Hematopoietic multipotent progenitor cell treated with erythropoietin and hydrocortisone succinate and interleukin-3 and kit ligand, for 8 days (in vitro differentiated cells): ENCODE data around the gene TAGLN.
"Not testable (repeated sequence)": the region's sequence is repeated elsewhere in the genome, so short reads cannot be mapped to it uniquely, and the experiment has no call there.

ENCODE experiments used
- DNase-seq: peaks from one replicate; pipeline ENCODE4 v3.0.0-alpha.2; 2015

Gene TAGLN

GRCh38 chr11:117181586-117182550 lies 17.3 kb upstream of the TAGLN start:
- no peak for DNase-seq

DNA sequence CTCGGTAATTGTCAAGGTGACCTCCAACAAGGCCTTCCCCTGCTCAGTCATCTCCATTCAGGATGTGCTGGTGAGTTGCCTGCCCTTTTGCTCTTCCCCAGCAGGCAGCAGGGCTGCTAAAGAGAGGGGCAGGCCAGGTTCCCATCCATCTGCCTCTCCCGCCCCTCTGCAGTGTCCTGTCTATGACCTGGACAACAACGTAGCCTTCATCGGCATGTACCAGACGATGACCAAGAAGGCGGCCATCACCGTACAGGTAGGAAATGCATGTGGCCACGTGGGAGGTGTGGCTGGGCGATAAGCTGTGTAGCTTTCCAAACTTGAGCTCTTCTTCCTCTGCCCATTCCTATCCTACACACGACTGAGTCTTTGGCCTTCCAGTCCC lies 16.6 kb upstream of the TAGLN start:
- DNase-seq = no peak

- not testable (repeated sequence) for DNase-seq
Measured at GRCh38 chr11:117183178-117183577, 16.0 kb upstream of the TAGLN start.

DNA sequence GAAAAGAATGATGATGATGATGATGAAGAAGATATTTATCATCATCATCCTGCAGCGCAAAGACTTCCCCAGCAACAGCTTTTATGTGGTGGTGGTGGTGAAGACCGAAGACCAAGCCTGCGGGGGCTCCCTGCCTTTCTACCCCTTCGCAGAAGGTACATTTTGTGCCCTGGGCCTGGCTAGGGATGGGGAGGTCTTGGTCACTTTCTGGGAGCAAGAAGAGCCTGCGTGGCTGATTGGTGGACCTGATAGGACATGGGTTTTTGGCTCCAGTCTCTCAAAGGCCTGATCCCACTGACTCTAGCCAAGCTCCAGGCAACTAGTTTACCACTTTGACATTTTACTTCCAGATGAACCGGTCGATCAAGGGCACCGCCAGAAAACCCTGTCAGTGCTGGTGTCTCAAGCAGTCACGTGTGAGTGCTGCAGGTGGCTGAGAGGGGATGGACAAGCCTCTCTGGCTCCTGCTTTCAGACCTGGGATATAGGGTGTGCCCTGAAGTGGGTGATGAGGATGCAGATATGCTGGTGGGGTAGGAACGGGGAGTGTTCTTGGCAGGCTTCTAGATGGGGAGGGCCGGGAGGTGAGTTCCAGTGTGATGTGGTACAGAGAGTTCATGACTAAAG lies 15.3 kb upstream of the TAGLN start:
- DNase-seq = no peak

DNA sequence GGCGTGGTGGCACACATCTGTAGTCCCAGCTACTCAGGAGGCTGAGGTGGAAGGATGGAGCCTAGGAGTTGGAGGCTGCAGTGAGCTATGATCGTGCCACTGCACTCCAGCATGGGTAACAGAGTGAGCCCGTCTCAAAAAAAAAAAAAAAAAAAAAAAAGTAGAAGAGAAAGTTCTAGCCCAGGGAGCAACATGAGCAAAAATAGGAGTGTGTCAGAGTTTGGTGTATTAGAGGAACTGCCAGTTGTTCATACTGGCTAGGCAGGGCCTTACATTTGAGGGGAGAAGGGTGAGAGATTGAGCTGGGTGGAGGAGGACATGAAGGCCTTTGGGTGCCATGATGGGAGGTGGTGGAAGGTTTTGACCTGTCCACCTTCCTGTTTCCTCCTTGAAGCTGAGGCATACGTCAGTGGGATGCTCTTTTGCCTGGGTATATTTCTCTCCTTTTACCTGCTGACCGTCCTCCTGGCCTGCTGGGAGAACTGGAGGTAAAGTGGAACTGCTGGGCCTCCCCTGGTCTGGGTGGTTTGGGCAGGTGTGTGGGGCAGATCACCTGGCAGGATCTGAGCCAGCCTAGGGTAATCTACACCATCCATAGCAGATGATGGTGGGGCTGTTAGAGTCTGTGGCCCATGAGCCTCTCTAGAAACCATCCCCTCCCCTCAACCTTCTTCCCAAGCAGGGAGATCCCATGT lies 13.3 kb upstream of the TAGLN start:
- no peak for DNase-seq

DNA sequence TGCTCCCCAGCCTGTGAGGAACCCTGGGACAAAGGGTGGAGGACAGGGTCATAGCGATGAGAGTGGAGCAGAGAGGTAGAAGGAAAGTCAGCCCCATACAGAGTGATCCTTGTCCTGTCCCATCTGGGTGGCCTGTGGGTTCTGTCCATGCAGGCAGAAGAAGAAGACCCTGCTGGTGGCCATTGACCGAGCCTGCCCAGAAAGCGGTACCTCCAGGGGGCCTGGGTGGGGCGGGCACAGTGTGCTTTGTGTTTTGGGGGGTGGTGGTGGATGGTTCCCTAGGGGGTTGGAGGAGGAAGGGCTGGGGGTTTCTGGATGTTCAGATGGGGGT lies 12.8 kb upstream of the TAGLN start:
- no peak for DNase-seq

DNA sequence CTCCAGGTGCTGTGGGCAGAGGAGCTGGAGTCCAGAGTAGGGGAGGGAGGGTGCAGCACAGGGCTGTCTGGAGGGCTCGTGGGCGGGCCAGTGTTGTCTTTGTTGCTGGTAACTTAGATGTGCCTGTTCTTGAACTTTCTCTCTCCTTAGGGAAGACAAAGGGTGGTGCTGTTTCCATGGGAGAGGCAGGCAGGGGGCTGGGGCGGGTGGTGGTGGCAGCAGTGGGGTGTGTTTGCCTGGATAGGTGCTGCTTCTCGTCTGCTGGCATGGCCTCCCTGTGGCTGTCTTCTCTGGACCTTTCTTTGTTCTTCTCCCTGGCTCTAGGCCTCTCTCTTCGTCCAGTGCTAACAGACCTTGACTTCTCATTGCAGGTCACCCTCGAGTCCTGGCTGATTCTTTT lies 12.2 kb upstream of the TAGLN start:
- no peak for DNase-seq

DNA sequence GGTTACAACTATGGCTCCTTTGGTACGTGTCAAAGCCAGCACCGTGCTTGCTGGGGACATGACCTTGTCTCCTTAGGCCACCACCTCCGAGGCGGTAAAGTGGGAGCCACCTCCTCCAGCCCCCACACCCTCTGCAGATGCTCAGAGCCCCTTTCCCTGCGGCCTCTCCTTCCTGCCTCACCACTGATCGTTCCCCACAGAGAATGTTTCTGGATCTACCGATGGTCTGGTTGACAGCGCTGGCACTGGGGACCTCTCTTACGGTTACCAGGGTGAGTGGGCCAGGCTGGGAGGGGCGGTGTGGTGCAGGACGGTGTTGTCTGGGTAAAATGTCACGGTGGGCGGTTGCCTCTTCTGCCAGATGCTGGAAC lies 11.8 kb upstream of the TAGLN start:
- DNase-seq = no peak

DNA sequence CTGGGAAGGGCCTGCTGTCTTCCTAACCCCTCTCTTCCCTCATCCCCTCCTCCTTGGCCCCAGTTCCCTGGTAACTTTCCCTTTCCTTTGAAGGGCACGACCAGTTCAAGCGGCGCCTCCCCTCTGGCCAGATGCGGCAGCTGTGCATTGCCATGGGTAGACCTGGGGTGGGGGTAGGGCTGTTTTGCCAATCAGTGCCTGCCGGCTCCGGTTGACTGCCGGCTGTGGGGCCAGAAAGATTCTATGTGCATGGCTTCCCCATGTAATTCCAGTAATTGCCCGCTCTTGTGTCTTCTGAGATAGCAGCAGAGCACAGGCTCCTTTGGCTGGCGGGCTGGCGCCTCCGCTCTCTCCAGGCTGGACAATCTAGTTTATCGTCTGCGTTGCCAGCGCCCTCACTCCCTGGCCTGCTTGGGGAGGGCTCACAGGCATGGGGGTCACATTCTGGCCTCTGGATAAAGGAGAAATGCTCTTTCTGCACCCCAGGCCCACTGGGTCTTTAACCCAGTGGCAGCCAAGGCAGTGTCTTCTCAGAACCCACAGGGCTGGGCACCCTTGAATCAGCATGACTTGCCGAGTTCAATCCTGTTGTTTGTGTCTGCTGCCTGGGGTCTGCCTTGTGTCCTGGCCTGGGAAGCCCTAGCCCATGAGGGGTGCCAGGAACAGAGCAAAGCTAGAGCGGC lies 11.2 kb upstream of the TAGLN start:
- DNase-seq = no peak

GRCh38 chr11:117188620-117189081 lies 10.5 kb upstream of the TAGLN start:
- no peak for DNase-seq

- no peak for DNase-seq
Measured at GRCh38 chr11:117189191-117189940, 9.8 kb upstream of the TAGLN start.

DNA sequence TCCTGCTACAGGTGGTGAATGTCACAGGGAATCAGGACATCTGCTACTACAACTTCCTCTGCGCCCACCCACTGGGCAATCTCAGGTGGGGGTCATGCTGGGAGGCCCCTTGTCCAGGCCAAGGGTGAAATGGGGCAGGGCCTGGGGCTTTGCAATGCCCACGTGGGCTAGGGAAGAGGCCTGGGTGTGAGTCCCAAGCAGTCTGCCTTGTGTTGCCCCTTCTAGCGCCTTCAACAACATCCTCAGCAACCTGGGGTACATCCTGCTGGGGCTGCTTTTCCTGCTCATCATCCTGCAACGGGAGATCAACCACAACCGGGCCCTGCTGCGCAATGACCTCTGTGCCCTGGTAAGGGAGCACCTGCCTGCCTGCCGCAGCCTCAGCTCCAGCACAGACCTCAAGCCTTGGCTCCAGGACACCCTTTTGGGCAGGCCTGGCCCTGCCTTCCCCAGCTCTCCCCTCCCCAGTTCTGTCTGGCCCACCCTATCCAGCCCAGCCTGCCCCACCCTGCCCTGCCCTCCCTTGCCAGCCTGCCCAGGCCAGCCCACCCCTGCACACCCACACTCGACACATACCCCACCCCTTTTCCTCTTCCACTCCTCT lies 9.1 kb upstream of the TAGLN start:
- DNase-seq = no peak

DNA sequence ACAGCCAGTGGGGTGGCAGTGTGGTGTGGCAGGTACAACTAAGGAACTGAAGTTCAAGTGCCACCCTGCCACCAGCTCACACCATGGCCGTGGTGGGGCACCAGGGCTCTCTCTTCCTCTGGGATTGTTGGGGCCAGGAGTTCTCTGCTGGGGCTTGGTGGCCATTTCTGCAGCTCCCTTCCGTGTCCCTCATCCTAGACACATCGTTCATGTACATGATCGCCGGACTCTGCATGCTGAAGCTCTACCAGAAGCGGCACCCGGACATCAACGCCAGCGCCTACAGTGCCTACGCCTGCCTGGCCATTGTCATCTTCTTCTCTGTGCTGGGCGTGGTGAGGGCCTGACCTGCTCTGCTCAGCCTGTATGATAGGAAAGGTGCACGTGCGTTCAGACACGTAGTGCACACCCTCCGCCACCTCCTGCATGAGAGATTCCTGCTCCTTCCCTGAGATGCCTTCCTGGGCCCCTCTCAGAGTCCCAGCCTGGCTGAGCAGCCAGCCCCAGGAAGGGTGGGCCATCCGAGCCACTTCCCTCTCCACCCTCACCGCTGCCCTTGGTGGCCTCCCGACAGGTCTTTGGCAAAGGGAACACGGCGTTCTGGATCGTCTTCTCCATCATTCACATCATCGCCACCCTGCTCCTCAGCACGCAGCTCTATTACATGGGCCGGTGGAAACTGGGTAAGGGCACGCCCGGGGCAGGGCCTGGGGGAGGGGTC lies 7.3 kb upstream of the TAGLN start:
- no peak for DNase-seq

- no peak for DNase-seq
Measured at GRCh38 chr11:117192401-117192875, 6.7 kb upstream of the TAGLN start.

- no peak for DNase-seq
Measured at GRCh38 chr11:117193130-117194020, 5.8 kb upstream of the TAGLN start.

- no peak for DNase-seq
Measured at GRCh38 chr11:117194267-117194666, 4.9 kb upstream of the TAGLN start.

GRCh38 chr11:117195258-117195657 lies 3.9 kb upstream of the TAGLN start:
- DNase-seq = no peak

- DNase-seq = no peak
Measured at GRCh38 chr11:117195761-117196160, 3.4 kb upstream of the TAGLN start.

GRCh38 chr11:117197006-117197405 lies 2.2 kb upstream of the TAGLN start:
- no peak for DNase-seq
